Trophoblast cell (in vitro differentiated cells and primary cell): ENCODE measurements around the gene C1orf198.

ENCODE experiments used
- DNase-seq, 2 donors: peaks; one replicate each; pipeline ENCODE4 v3.0.0-alpha.2; 2016
- H2AFZ ChIP-seq: 2 replicates; pipeline ENCODE4 v1.6.1; 2013; ENCODE audit warnings: low read length, moderate library complexity, mild to moderate bottlenecking; ENCODE audit not compliant: insufficient read depth, poor library complexity
- H2AK5ac ChIP-seq: 2 replicates; pipeline ENCODE4 v1.6.1; 2013; ENCODE audit warnings: mild to moderate bottlenecking, low read length
- H2BK120ac ChIP-seq: 2 replicates; pipeline ENCODE4 v1.6.1; 2013; ENCODE audit warnings: low read length, mild to moderate bottlenecking, moderate library complexity; ENCODE audit not compliant: insufficient read depth, poor library complexity
- H2BK12ac ChIP-seq: 2 replicates; pipeline ENCODE4 v1.6.1; 2013; ENCODE audit warnings: mild to moderate bottlenecking, low read length, moderate library complexity
- H2BK5ac ChIP-seq: 2 replicates; pipeline ENCODE4 v1.6.1; 2013; ENCODE audit warnings: low read length, low read depth, moderate library complexity, mild to moderate bottlenecking; ENCODE audit not compliant: poor library complexity
- H3K14ac ChIP-seq: 2 replicates; pipeline ENCODE4 v1.6.1; 2013; ENCODE audit warnings: mild to moderate bottlenecking, low read length
- H3K18ac ChIP-seq: 2 replicates; pipeline ENCODE4 v1.6.1; 2013; ENCODE audit warnings: mild to moderate bottlenecking, low read length
- H3K23ac ChIP-seq: 2 replicates; pipeline ENCODE4 v1.6.1; 2013; ENCODE audit warnings: low read length
- H3K27ac ChIP-seq: 2 replicates; pipeline ENCODE4 v1.5.1; 2013; ENCODE audit warnings: low read depth, mild to moderate bottlenecking, inconsistent platforms, low read length, moderate library complexity
- H3K27me3 ChIP-seq: 2 replicates; pipeline ENCODE4 v1.6.1; 2013; ENCODE audit warnings: inconsistent platforms, mild to moderate bottlenecking, low read length, moderate library complexity; ENCODE audit not compliant: insufficient read depth
- H3K36me3 ChIP-seq, 2 experiments: 1 replicate in 1 of 2; 2 replicates in 1 of 2; pipeline ENCODE4 v1.6.1; 2013; ENCODE audit warnings: low read length in 2 of 2, mild to moderate bottlenecking in 2 of 2, moderate library complexity in 1 of 2; ENCODE audit not compliant: insufficient read depth in 2 of 2, control insufficient read depth in 1 of 2
- H3K4ac ChIP-seq: 2 replicates; pipeline ENCODE4 v1.6.1; 2013; ENCODE audit warnings: low read depth, mild to moderate bottlenecking, low read length, moderate library complexity
- H3K4me1 ChIP-seq, 2 experiments: 1 replicate in 1 of 2; 2 replicates in 1 of 2; pipeline ENCODE4 v1.6.1; 2013; ENCODE audit warnings: low read length in 2 of 2, mild to moderate bottlenecking in 2 of 2, moderate library complexity in 1 of 2; ENCODE audit not compliant: insufficient read depth in 2 of 2, control insufficient read depth in 1 of 2
- H3K4me2 ChIP-seq: 2 replicates; pipeline ENCODE4 v1.6.1; 2013; ENCODE audit warnings: inconsistent platforms, mild to moderate bottlenecking, low read length, moderate library complexity
- H3K4me3 ChIP-seq: 2 replicates; pipeline ENCODE4 v1.5.1; 2013; ENCODE audit warnings: mild to moderate bottlenecking, low read depth, low read length, inconsistent platforms
- H3K79me1 ChIP-seq: one replicate; pipeline ENCODE4 v1.6.1; 2013; ENCODE audit warnings: low read length
- H3K79me2 ChIP-seq: 2 replicates; pipeline ENCODE4 v1.6.1; 2013; ENCODE audit warnings: low read length, mild to moderate bottlenecking; ENCODE audit not compliant: control insufficient read depth, insufficient read depth, poor library complexity
- H3K9ac ChIP-seq: 2 replicates; pipeline ENCODE4 v1.6.1; 2013; ENCODE audit warnings: mild to moderate bottlenecking, low read length
- H3K9me3 ChIP-seq: 2 replicates; pipeline ENCODE4 v1.6.1; 2013; ENCODE audit warnings: low read depth, mild to moderate bottlenecking, control low read depth, inconsistent platforms, low read length; ENCODE audit not compliant: insufficient read depth
- H4K12ac ChIP-seq: 2 replicates; pipeline ENCODE4 v1.6.1; 2013; ENCODE audit warnings: low read depth, mild to moderate bottlenecking, low read length, moderate library complexity
- H4K8ac ChIP-seq: 2 replicates; pipeline ENCODE4 v1.6.1; 2013; ENCODE audit warnings: low read depth, mild to moderate bottlenecking, low read length, moderate library complexity
- H4K91ac ChIP-seq: one replicate; pipeline ENCODE4 v1.6.1; 2013; ENCODE audit warnings: low read depth, mild to moderate bottlenecking, low read length, moderate library complexity
- WGBS: extraction: QIAGEN DNeasy Blood & Tissue Kit; methylation state at CpG from one replicate; pipeline ENCODE4 v1.1.7; 2013; ENCODE audit warnings: missing lambda C conversion rate; ENCODE audit not compliant: insufficient read length, insufficient coverage; ENCODE audit errors: extremely low coverage; 5-methylcytosine and 5-hydroxymethylcytosine counted together

C1orf198 gene

DNA sequence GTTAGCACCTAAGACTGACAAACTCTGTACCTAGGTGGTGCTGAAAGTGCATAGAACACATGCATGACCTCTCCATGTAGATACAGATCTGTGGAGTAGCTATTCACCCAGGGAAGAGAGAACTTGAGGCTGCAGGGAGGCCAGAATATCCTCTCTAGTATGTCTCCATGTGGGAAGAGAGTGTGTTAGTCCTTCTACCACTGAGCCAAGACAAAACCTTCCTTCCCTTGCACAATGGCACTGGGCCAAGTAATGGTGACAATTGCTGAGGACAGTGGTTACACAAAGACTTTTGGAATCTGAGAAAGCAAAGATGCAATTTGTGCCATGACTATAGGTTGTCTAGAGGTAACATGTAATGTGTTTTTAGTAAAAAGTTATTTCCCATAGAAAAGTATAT lies 52.3 kb downstream of the C1orf198 start:
- Histone ChIP-seq H3K14ac (no peak overlapping the region), H4K91ac (no peak overlapping the region), H4K12ac (no peak overlapping the region), H3K79me2 (no peaks in the 10 kb centered on the region), H3K27ac (no peak overlapping the region), H4K8ac (no peak overlapping the region), H3K4ac (no peak overlapping the region), H2BK12ac (no peak overlapping the region), H2AFZ (no peak overlapping the region), H3K18ac (no peak overlapping the region), H3K27me3 (no peaks in the 10 kb centered on the region), H3K79me1 (no peaks in the 10 kb centered on the region), H3K4me2 (no peak overlapping the region), H3K4me3 (no peak overlapping the region), H3K23ac (no peak overlapping the region), H3K4me1 (no peaks in the 10 kb centered on the region), H3K36me3 (no peaks in the 10 kb centered on the region), H2BK120ac (no peak overlapping the region), H3K9me3 (no peaks in the 10 kb centered on the region), H2BK5ac (no peak overlapping the region), H2AK5ac (no peak overlapping the region), H3K9ac (no peak overlapping the region)
- DNase-seq: no peak

DNA sequence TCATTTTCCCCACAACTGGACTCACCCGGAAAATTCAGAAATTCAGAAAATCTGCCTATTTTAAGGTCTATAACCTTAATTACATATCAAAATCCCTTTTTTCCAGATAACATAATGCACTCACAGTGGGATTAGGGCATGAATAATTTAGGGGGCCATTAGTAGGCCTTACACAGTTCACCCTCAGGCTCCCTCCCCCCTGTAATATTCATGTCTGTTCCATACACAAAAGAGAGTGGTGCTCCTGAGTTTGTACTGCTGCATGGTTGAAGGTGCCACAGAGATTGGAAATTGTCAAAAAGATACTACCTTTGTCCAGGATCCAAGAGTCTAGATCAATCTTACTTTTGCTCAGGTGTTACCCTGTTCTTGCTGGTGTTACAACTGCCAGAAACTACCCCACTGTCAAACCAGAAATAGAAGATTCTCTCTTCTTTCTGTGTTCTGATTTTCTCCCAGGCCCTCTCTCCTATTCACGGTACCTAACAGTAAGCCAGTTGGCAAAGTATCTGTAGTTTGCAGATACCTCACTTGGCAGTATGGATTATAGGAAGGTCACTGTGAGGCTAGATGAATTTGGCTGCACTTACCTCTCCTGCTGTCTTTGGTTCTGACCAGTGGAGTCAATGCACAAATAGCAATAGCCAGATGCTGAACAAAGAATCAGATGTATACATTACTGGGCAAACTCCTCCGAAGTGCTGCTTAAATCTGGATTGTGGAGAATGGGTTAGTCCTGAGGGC lies 53.2 kb downstream of the C1orf198 start:
- Histone ChIP-seq H4K8ac (no peak overlapping the region), H3K4me2 (no peak overlapping the region), H4K12ac (no peak overlapping the region), H3K4me1 (no peaks in the 10 kb centered on the region), H2AFZ (no peak overlapping the region), H3K18ac (no peak overlapping the region), H2BK120ac (no peak overlapping the region), H3K9me3 (no peaks in the 10 kb centered on the region), H3K79me2 (no peaks in the 10 kb centered on the region), H3K9ac (no peak overlapping the region), H2AK5ac (no peak overlapping the region), H2BK12ac (no peak overlapping the region), H3K27me3 (no peaks in the 10 kb centered on the region), H3K4ac (no peak overlapping the region), H3K79me1 (no peaks in the 10 kb centered on the region), H3K14ac (no peak overlapping the region), H3K23ac (no peak overlapping the region), H4K91ac (no peak overlapping the region), H3K27ac (no peak overlapping the region), H3K36me3 (no peaks in the 10 kb centered on the region), H2BK5ac (no peak overlapping the region), H3K4me3 (no peak overlapping the region)
- no peak for DNase-seq
- no CpG with 5 or more reads among the region's 3 CpGs for WGBS

DNA sequence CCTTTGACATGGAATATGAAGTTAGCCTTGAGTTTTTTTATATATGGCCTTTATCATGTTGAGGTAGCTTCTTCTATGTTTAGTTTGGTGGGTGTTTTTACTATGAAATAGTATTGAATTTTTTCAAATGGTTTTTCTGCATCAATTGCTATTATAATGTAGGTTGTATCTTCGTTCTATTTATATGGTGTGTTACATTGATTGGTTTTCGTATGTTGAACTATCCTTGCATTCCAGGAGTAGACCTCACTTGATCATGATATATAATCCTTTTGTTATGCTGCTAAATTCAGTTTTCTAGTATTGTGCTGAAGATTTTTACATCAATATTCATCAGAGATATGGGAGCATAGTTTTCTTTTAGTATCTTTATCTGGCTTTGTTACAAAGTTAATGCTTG lies 55.8 kb downstream of the C1orf198 start:
- no peak overlapping the region for H2BK5ac ChIP-seq
- no peak overlapping the region for H2BK120ac ChIP-seq
- H2AFZ ChIP-seq: no peak overlapping the region
- H3K27me3 ChIP-seq: no peaks in the 10 kb centered on the region
- H2AK5ac ChIP-seq: no peak overlapping the region
- no peak overlapping the region for H3K14ac ChIP-seq
- H3K27ac ChIP-seq: no peak overlapping the region
- DNase-seq: no peak
- no peak overlapping the region for H4K8ac ChIP-seq
- H3K79me2 ChIP-seq: no peaks in the 10 kb centered on the region
- no peak overlapping the region for H3K4me2 ChIP-seq
- H4K12ac ChIP-seq: no peak overlapping the region
- H3K4me3 ChIP-seq: no peak overlapping the region
- no peaks in the 10 kb centered on the region for H3K79me1 ChIP-seq
- no peak overlapping the region for H3K4ac ChIP-seq
- no peak overlapping the region for H3K18ac ChIP-seq
- H3K23ac ChIP-seq: no peak overlapping the region
- no peaks in the 10 kb centered on the region for H3K9me3 ChIP-seq
- no peak overlapping the region for H2BK12ac ChIP-seq
- H3K36me3 ChIP-seq: no peaks in the 10 kb centered on the region
- no peaks in the 10 kb centered on the region for H3K4me1 ChIP-seq
- no CpG with 5 or more reads among the region's 2 CpGs for WGBS
- H4K91ac ChIP-seq: no peak overlapping the region
- H3K9ac ChIP-seq: no peak overlapping the region

DNA sequence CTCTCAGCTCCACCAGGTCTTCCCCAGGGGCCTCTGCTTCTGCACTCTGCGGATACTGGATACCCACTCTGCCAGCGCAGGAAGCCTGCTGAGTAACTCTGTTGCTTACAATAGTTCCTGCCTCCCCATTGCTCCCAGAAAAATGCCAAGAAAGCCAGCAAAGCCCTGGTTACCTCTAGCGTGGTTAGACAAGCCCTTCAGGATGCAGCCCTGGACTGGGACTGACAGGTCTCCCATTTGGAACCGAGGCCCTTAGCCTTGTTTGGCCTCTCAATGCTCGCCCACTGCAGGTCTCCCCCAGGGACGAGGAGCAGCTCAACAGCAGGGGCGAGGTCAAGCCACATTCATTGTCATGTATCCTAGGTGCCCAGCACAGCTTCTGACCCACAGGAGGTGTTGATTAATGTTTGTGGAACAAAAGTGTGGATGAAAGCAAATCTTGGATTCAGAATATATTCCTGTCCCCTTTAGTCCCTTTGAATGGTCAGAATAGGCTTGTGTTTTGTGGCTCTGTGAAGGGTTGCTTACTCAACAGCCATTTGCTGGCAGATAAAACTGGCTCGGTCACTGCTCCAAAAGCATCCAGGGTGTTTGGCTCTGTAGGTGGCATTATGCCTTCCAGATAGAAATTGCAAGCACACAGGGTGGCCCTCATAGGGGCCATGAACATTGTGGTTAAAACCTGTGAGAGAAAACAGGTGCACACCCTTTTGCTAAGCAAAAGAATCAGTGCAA lies 58.9 kb downstream of the C1orf198 start:
- no peak overlapping the region for H4K12ac ChIP-seq
- H3K36me3 ChIP-seq: no peaks in the 10 kb centered on the region
- H3K79me2 ChIP-seq: no peaks in the 10 kb centered on the region
- no peak overlapping the region for H2BK12ac ChIP-seq
- no peak overlapping the region for H2AK5ac ChIP-seq
- no peak overlapping the region for H3K18ac ChIP-seq
- no peak overlapping the region for H3K9ac ChIP-seq
- no peaks in the 10 kb centered on the region for H3K4me1 ChIP-seq
- H3K4ac ChIP-seq: no peak overlapping the region
- H2AFZ ChIP-seq: no peak overlapping the region
- H2BK120ac ChIP-seq: no peak overlapping the region
- no peaks in the 10 kb centered on the region for H3K27me3 ChIP-seq
- no CpG with 5 or more reads among the region's 8 CpGs for WGBS
- DNase-seq: peak; percentile 46 to 77
- no peak overlapping the region for H3K27ac ChIP-seq
- H4K91ac ChIP-seq: no peak overlapping the region
- H4K8ac ChIP-seq: no peak overlapping the region
- no peak overlapping the region for H3K4me2 ChIP-seq
- H3K79me1 ChIP-seq: no peaks in the 10 kb centered on the region
- H3K14ac ChIP-seq: no peak overlapping the region
- no peak overlapping the region for H3K23ac ChIP-seq
- H2BK5ac ChIP-seq: no peak overlapping the region
- no peak overlapping the region for H3K4me3 ChIP-seq
- no peaks in the 10 kb centered on the region for H3K9me3 ChIP-seq
